Keratinocyte (primary cell): ENCODE measurements around the gene CPNE4. TPM values are rescaled to one million over a fixed set of nuclear protein-coding genes. Genes with fewer than 3 reads are reported as not detected.

Source experiments
- DNase-seq: peaks from one replicate; pipeline ENCODE4 v3.0.0-alpha.2; 2011; ENCODE audit warnings: low read depth, missing footprints, low spot score
- FAIRE-seq: peaks from 2 replicates; lab custom pipeline; 2011; peaks lifted over from hg19 to GRCh38; lab: Jason Lieb, UNC
- H2AFZ ChIP-seq: 2 replicates; pipeline ENCODE4 v1.6.0; 2012; ENCODE audit warnings: low read length, control low read depth, inconsistent platforms; ENCODE audit not compliant: control insufficient read depth
- H3K27ac ChIP-seq: 2 replicates; pipeline ENCODE4 v1.5.1; 2011; ENCODE audit warnings: low read length; ENCODE audit not compliant: control insufficient read depth, insufficient read depth
- H3K27me3 ChIP-seq: 3 replicates; pipeline ENCODE4 v1.6.0; 2011; ENCODE audit warnings: low read length; ENCODE audit not compliant: control insufficient read depth, insufficient read depth; ENCODE audit errors: extremely low read depth
- H3K36me3 ChIP-seq, 2 experiments: 2 replicates in 1 of 2; 3 replicates in 1 of 2; pipeline ENCODE4 v1.5.1; 2011; ENCODE audit warnings: low read length in 2 of 2, mild to moderate bottlenecking in 1 of 2; ENCODE audit not compliant: control insufficient read depth in 2 of 2, insufficient read depth in 2 of 2; ENCODE audit errors: extremely low read depth in 1 of 2
- H3K4me1 ChIP-seq: 3 replicates; pipeline ENCODE4 v1.5.1; 2011; ENCODE audit warnings: low read length; ENCODE audit not compliant: control insufficient read depth, insufficient read depth; ENCODE audit errors: extremely low read depth
- H3K4me2 ChIP-seq: 3 replicates; pipeline ENCODE4 v1.6.0; 2011; ENCODE audit warnings: low read depth, low read length; ENCODE audit not compliant: control insufficient read depth, insufficient read depth; ENCODE audit errors: extremely low read depth
- H3K4me3 ChIP-seq, 3 experiments: fragments of 200-600 bp in 1 of 3; sonication (generic) in 1 of 3; 2 replicates in 2 of 3; 3 replicates in 1 of 3; pipeline ENCODE4 v1.5.1; 2011 to 2016; ENCODE audit warnings: low read length in 3 of 3, mild to moderate bottlenecking in 3 of 3, control low read depth in 2 of 3, inconsistent platforms in 1 of 3, low read depth in 1 of 3, mixed read lengths in 1 of 3, mixed run types in 1 of 3, moderate library complexity in 1 of 3; ENCODE audit not compliant: control insufficient read depth in 2 of 3, insufficient read depth in 2 of 3; ENCODE audit errors: extremely low read depth in 1 of 3
- H3K79me2 ChIP-seq: 2 replicates; pipeline ENCODE4 v1.6.0; 2012; ENCODE audit warnings: low read length; ENCODE audit not compliant: control insufficient read depth, insufficient read depth
- H3K9ac ChIP-seq: 3 replicates; pipeline ENCODE4 v1.6.0; 2011; ENCODE audit warnings: low read length; ENCODE audit not compliant: control insufficient read depth, insufficient read depth; ENCODE audit errors: extremely low read depth
- H3K9me1 ChIP-seq: 3 replicates; pipeline ENCODE4 v1.6.0; 2011; ENCODE audit warnings: low read length; ENCODE audit not compliant: control insufficient read depth, insufficient read depth; ENCODE audit errors: extremely low read depth
- H3K9me3 ChIP-seq: 2 replicates; pipeline ENCODE4 v1.5.1; 2012; ENCODE audit warnings: low read depth, low read length; ENCODE audit not compliant: control insufficient read depth
- H4K20me1 ChIP-seq: 3 replicates; pipeline ENCODE4 v1.6.0; 2011; ENCODE audit warnings: low read length; ENCODE audit not compliant: control insufficient read depth, insufficient read depth; ENCODE audit errors: extremely low read depth
- CTCF ChIP-seq, 3 experiments: IDR thresholded peaks in 1 of 3; conservative IDR thresholded peaks in 1 of 3; optimal IDR thresholded peaks in 1 of 3; 2 replicates in 2 of 3; 3 replicates in 1 of 3; pipeline versions ENCODE3 to v1.5.1; 2011; ENCODE audit warnings: low read length in 3 of 3, mild to moderate bottlenecking in 3 of 3, moderate library complexity in 2 of 3, control low read depth in 1 of 3, inconsistent platforms in 1 of 3; ENCODE audit not compliant: insufficient read depth in 2 of 3; ENCODE audit errors: extremely low read depth in 1 of 3
- EZH2 ChIP-seq: IDR thresholded peaks from one replicate; pipeline ENCODE4 v1.6.1; 2012; ENCODE audit warnings: inconsistent platforms, mild to moderate bottlenecking, low read length, moderate library complexity
- dilution Hi-C: fragments of 300-500 bp; cut with MboI; formaldehyde crosslinking; loops from one replicate; pipeline ENCODE4 v1.7.0; 2020; ENCODE audit warnings: low sequenced_read_pairs; ENCODE audit not compliant: extremely low pct_ligation_motif_present
- polyA plus RNA-seq, 5 experiments: library from polyadenylated mRNA; depleted of rRNA in 3 of 5; stranded (reverse) in 3 of 5; stranded (forward) in 1 of 5; unstranded in 1 of 5; fragments of >200 nt; gene quantifications; 1 replicate in 1 of 5; 2 replicates in 3 of 5; 3 replicates in 1 of 5; pipeline versions ENCODE4 v1.2.1 to v1.2.3, GENCODE V29; 2011 to 2012; ENCODE audit warnings: missing spikeins in 2 of 5, low read depth in 1 of 5, low replicate concordance in 1 of 5

The CPNE4 gene
- polyA plus RNA-seq, 1 donor (not counting 4 experiments of a cell fraction or from before 2014, with no cell fraction given), result 0.08 TPM

- Histone ChIP-seq H3K79me2 (no peaks in the 10 kb centered on the region), H3K4me2 (no peak overlapping the region), H2AFZ (no peak overlapping the region), H3K36me3 (no peaks in the 10 kb centered on the region), H3K9ac (no peak overlapping the region), H3K4me3 (no peak overlapping the region), H3K27ac (no peak overlapping the region), H3K9me1 (no peaks in the 10 kb centered on the region), H3K9me3 (no peaks in the 10 kb centered on the region), H3K4me1 (no peaks in the 10 kb centered on the region), H3K27me3 (no peaks in the 10 kb centered on the region), H4K20me1 (no peaks in the 10 kb centered on the region)
- dilution Hi-C loops, result no loop called here
- no peak for TF ChIP-seq EZH2
- TF ChIP-seq CTCF (optimal IDR thresholded peaks at IDR 0.05 in 1 of 3, IDR thresholded peaks at IDR 0.05 in 1 of 3, conservative IDR thresholded peaks at IDR 0.05 in 1 of 3; ENCODE audit: extremely low read depth in 1 of 3, insufficient read depth in 2 of 3, low read length in 3 of 3), result no peak
- FAIRE-seq, result no peak
- no peak for DNase-seq
Observed at GRCh38 chr3:131597816-131598215, 437.0 kb downstream of the CPNE4 start.

GRCh38 chr3:131596884-131597283, 437.9 kb downstream of the CPNE4 start:
- H3K79me2 ChIP-seq, result no peaks in the 10 kb centered on the region
- H3K4me2 ChIP-seq, result no peak overlapping the region
- H3K4me3 ChIP-seq, result no peak overlapping the region
- dilution Hi-C loops, result no loop called here
- H3K9me1 ChIP-seq, result no peaks in the 10 kb centered on the region
- no peaks in the 10 kb centered on the region for H3K36me3 ChIP-seq
- H3K9me3 ChIP-seq, result no peaks in the 10 kb centered on the region
- no peak overlapping the region for H2AFZ ChIP-seq
- DNase-seq (no peak), FAIRE-seq (no peak)
- H4K20me1 ChIP-seq, result no peaks in the 10 kb centered on the region
- no peak overlapping the region for H3K27ac ChIP-seq
- no peaks in the 10 kb centered on the region for H3K27me3 ChIP-seq
- no peaks in the 10 kb centered on the region for H3K4me1 ChIP-seq
- H3K9ac ChIP-seq, result no peak overlapping the region
- TF ChIP-seq CTCF (optimal IDR thresholded peaks at IDR 0.05 in 1 of 3, IDR thresholded peaks at IDR 0.05 in 1 of 3, conservative IDR thresholded peaks at IDR 0.05 in 1 of 3; ENCODE audit: extremely low read depth in 1 of 3, insufficient read depth in 2 of 3, low read length in 3 of 3) (no peak), EZH2 (no peak)
